Neutrophil (primary cell): ENCODE data around the gene STK32C.

Experiments used
- H3K27ac ChIP-seq: fragments of 200-600 bp; sonication (generic); 2 replicates; pipeline ENCODE4 v1.5.1; 2016; ENCODE audit warnings: mild to moderate bottlenecking, moderate library complexity
- H3K27me3 ChIP-seq: fragments of 200-600 bp; sonication (generic); 2 replicates; pipeline ENCODE4 v1.6.0; 2016; ENCODE audit warnings: mild to moderate bottlenecking
- H3K36me3 ChIP-seq: fragments of 200-600 bp; sonication (generic); 2 replicates; pipeline ENCODE4 v1.5.1; 2017
- H3K4me1 ChIP-seq, 2 experiments: fragments of 200-600 bp in 1 of 2; sonication (generic) in 1 of 2; 1 replicate in 1 of 2; 2 replicates in 1 of 2; pipeline versions ENCODE4 v1.5.1 to v1.6.1; 2013 to 2016; ENCODE audit warnings: low read depth in 1 of 2, low read length in 1 of 2, mild to moderate bottlenecking in 1 of 2, moderate library complexity in 1 of 2; ENCODE audit not compliant: control insufficient read depth in 1 of 2, insufficient read depth in 1 of 2
- H3K4me3 ChIP-seq, 2 experiments: fragments of 200-600 bp in 1 of 2; sonication (generic) in 1 of 2; 1 replicate in 1 of 2; 2 replicates in 1 of 2; pipeline ENCODE4 v1.5.1; 2013 to 2016; ENCODE audit warnings: low read depth in 1 of 2, low read length in 1 of 2, mild to moderate bottlenecking in 1 of 2, moderate library complexity in 1 of 2
- H3K9me3 ChIP-seq: fragments of 200-600 bp; sonication (generic); 2 replicates; pipeline ENCODE4 v1.5.1; 2016
- CTCF ChIP-seq: fragments of 200-600 bp; sonication (generic); IDR thresholded peaks from 2 replicates; pipeline ENCODE4 v1.5.1; 2016; ENCODE audit warnings: antibody characterized with exemption

STK32C gene

GRCh38 chr10:132253092-132253687, 54.6 kb downstream of the STK32C start:
- Histone ChIP-seq H3K27ac (no peak overlapping the region), H3K27me3 (no peaks in the 10 kb centered on the region), H3K4me3 (no peak overlapping the region), H3K4me1 (peaks cover 52 to 67% of the 10 kb centered on the region in 2 experiments), H3K36me3 (no peaks in the 10 kb centered on the region), H3K9me3 (no peaks in the 10 kb centered on the region)
- no peak for TF ChIP-seq CTCF

- TF ChIP-seq CTCF = no peak
- H3K4me1 ChIP-seq = peaks cover 55 to 69% of the 10 kb centered on the region in 2 experiments
Measured at GRCh38 chr10:132252412-132252811, 55.3 kb downstream of the STK32C start.

GRCh38 chr10:132251928-132252327, 55.8 kb downstream of the STK32C start:
- H3K4me3 ChIP-seq = no peak overlapping the region
- TF ChIP-seq CTCF = no peak
- no peak overlapping the region for H3K27ac ChIP-seq
- H3K9me3 ChIP-seq = no peaks in the 10 kb centered on the region
- peaks cover 55 to 69% of the 10 kb centered on the region in 2 experiments for H3K4me1 ChIP-seq
- H3K27me3 ChIP-seq = no peaks in the 10 kb centered on the region
- H3K36me3 ChIP-seq = no peaks in the 10 kb centered on the region

More at GRCh38 chr10:132252412-132252811, 55.3 kb downstream of the STK32C start:
- H3K27me3 ChIP-seq = no peaks in the 10 kb centered on the region
- H3K9me3 ChIP-seq = no peaks in the 10 kb centered on the region
- no peaks in the 10 kb centered on the region for H3K36me3 ChIP-seq
- H3K4me3 ChIP-seq = no peak overlapping the region
- H3K27ac ChIP-seq = no peak overlapping the region

- peaks cover 6% of the 10 kb centered on the region for H3K27me3 ChIP-seq
- no peak for TF ChIP-seq CTCF
- H3K4me3 ChIP-seq = no peak overlapping the region
- peaks cover 44 to 62% of the 10 kb centered on the region in 2 experiments for H3K4me1 ChIP-seq
- no peaks in the 10 kb centered on the region for H3K9me3 ChIP-seq
- H3K27ac ChIP-seq = no peak overlapping the region
- H3K36me3 ChIP-seq = no peaks in the 10 kb centered on the region
Measured at GRCh38 chr10:132250481-132251475, 57.0 kb downstream of the STK32C start.

- TF ChIP-seq CTCF = no peak
Measured at GRCh38 chr10:132249824-132250375, 57.9 kb downstream of the STK32C start.

More at GRCh38 chr10:132249824-132250375, 57.9 kb downstream of the STK32C start:
- Histone ChIP-seq H3K27ac (peak overlapping the region; percentile 38), H3K9me3 (no peaks in the 10 kb centered on the region), H3K4me1 (peaks cover 35 to 53% of the 10 kb centered on the region in 2 experiments), H3K27me3 (peaks cover 6% of the 10 kb centered on the region), H3K36me3 (no peaks in the 10 kb centered on the region), H3K4me3 (peak overlapping the region in 1 of 2 experiments; percentile 37)
